DMS53 treated with DMSO at 0.1 percent for 48 hours (cell line): ENCODE measurements around the gene COG5.

Experiments used
- DNase-seq: peaks from one replicate; lab custom pipeline; 2025; ENCODE audit not compliant: unreplicated experiment; lab: John Stamatoyannopoulos, UW

Gene COG5

GRCh38 chr7:107563775-107564552 is at the start of gene COG5, which contains the start of gene DUS4L:
Gene COG5 (minus strand): TSS chr7:107563920. CDS start chr7:107563896, 24 bp downstream.
Gene DUS4L (plus strand): TSS chr7:107563971. CDS start chr7:107567071, 3,100 bp downstream.
- peak; percentile 69 for DNase-seq

GRCh38 chr7:107613439-107613838 is 49.7 kb upstream of the COG5 start:
- DNase-seq = no peak

GRCh38 chr7:107610323-107610722 is 46.6 kb upstream of the COG5 start:
- DNase-seq = no peak

GRCh38 chr7:107609811-107610261 is 46.1 kb upstream of the COG5 start:
- no peak for DNase-seq

- DNase-seq = no peak
Observed at GRCh38 chr7:107606303-107606702, 42.6 kb upstream of the COG5 start.

- no peak for DNase-seq
Observed at GRCh38 chr7:107605218-107605815, 41.6 kb upstream of the COG5 start.

- no peak for DNase-seq
Observed at GRCh38 chr7:107600816-107601215, 37.1 kb upstream of the COG5 start.

- DNase-seq = no peak
Observed at GRCh38 chr7:107599262-107599661, 35.5 kb upstream of the COG5 start.

GRCh38 chr7:107597953-107598352 is 34.2 kb upstream of the COG5 start:
- DNase-seq = no peak

GRCh38 chr7:107597582-107597916 is 33.8 kb upstream of the COG5 start:
- no peak for DNase-seq

GRCh38 chr7:107596881-107597581 is 33.3 kb upstream of the COG5 start:
- no peak for DNase-seq

- DNase-seq = no peak
Observed at GRCh38 chr7:107594961-107595737, 31.4 kb upstream of the COG5 start.

GRCh38 chr7:107593025-107593410 is 29.3 kb upstream of the COG5 start:
- no peak for DNase-seq

- no peak for DNase-seq
Observed at GRCh38 chr7:107592361-107593024, 28.8 kb upstream of the COG5 start.

GRCh38 chr7:107591421-107591820 is 27.7 kb upstream of the COG5 start:
- no peak for DNase-seq

- no peak for DNase-seq
Observed at GRCh38 chr7:107588529-107589130, 24.9 kb upstream of the COG5 start.

GRCh38 chr7:107584716-107585115 is 21.0 kb upstream of the COG5 start:
- DNase-seq = no peak

- no peak for DNase-seq
Observed at GRCh38 chr7:107582875-107583274, 19.2 kb upstream of the COG5 start.

GRCh38 chr7:107581387-107582013 is 17.8 kb upstream of the COG5 start:
- no peak for DNase-seq
